ENCODE measurements around the gene STXBP5.

GRCh38 chr6:147192278-147192911 lies 11.8 kb upstream of the STXBP5 start:
- TF ChIP-seq CTCF (IDR thresholded peaks at IDR 0.05) (no peak), POLR2AphosphoS5 (IDR thresholded peaks at IDR 0.05) (no peak)

Data from esophagus muscularis mucosa (tissue), 3 donors.